Measurements from ENCODE around the gene SLC38A10.

DNA sequence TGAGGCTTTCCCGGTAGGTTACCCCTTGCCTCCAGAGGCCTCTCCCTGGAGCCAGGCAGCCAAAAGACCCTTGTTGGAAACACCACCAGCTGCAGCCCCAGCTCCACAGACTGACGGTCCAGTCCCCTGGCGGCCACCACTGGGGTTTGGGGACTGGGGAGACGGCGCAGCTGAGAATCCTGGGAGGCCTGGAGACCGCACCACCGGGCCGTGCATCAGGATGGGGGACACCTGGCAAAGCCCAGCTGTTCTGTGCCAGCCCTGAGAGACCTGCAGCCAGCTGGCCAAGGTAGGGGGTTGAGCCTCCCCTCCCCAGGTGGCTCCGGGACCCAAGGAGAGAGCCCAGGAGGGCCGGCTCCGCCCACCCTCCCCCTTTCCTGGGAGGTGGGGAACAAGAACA, 8.3 kb upstream of the SLC38A10 start:
- TF ChIP-seq, protein P1, sequence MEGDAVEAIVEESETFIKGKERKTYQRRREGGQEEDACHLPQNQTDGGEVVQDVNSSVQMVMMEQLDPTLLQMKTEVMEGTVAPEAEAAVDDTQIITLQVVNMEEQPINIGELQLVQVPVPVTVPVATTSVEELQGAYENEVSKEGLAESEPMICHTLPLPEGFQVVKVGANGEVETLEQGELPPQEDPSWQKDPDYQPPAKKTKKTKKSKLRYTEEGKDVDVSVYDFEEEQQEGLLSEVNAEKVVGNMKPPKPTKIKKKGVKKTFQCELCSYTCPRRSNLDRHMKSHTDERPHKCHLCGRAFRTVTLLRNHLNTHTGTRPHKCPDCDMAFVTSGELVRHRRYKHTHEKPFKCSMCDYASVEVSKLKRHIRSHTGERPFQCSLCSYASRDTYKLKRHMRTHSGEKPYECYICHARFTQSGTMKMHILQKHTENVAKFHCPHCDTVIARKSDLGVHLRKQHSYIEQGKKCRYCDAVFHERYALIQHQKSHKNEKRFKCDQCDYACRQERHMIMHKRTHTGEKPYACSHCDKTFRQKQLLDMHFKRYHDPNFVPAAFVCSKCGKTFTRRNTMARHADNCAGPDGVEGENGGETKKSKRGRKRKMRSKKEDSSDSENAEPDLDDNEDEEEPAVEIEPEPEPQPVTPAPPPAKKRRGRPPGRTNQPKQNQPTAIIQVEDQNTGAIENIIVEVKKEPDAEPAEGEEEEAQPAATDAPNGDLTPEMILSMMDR (IDR thresholded peaks at IDR 0.05), result no peak
- TF ChIP-seq POLR2A (IDR thresholded peaks at IDR 0.05), result no peak
